Immature natural killer cell (primary cell): ENCODE data around the gene TLCD3B. TPM values are rescaled to one million over a fixed set of nuclear protein-coding genes. Genes with fewer than 3 reads are reported as not detected.
"Not testable (repeated sequence)": the region's sequence is repeated elsewhere in the genome, so short reads cannot be mapped to it uniquely, and the experiment has no call there.

Source experiments
- DNase-seq, 3 donors: peaks; one replicate each; pipeline ENCODE4 v3.0.0; 2022; ENCODE audit warnings: mixed read lengths in 1 of 3
- H3K27ac Mint-ChIP-seq, 6 donors: one replicate each; pipeline ENCODE4 v1.8.0; 2020; ENCODE audit warnings: mixed read lengths in 6 of 6, mild to moderate bottlenecking in 5 of 6, inconsistent platforms in 4 of 6, moderate library complexity in 3 of 6
- H3K27me3 Mint-ChIP-seq, 3 donors: one replicate each; pipeline ENCODE4 v1.8.0; 2020 to 2021; ENCODE audit warnings: low read depth in 3 of 3, mild to moderate bottlenecking in 3 of 3, mixed read lengths in 3 of 3, moderate library complexity in 3 of 3, inconsistent platforms in 1 of 3
- H3K36me3 Mint-ChIP-seq, 3 donors: one replicate each; pipeline ENCODE4 v1.8.0; 2020; ENCODE audit warnings: mixed read lengths in 3 of 3, inconsistent platforms in 2 of 3, mild to moderate bottlenecking in 2 of 3
- H3K4me1 Mint-ChIP-seq, 2 donors: one replicate each; pipeline ENCODE4 v1.8.0; 2020; ENCODE audit warnings: inconsistent platforms in 2 of 2, mild to moderate bottlenecking in 2 of 2, mixed read lengths in 2 of 2, moderate library complexity in 1 of 2
- H3K4me3 Mint-ChIP-seq, 5 donors: one replicate each; pipeline ENCODE4 v1.8.0; 2020; ENCODE audit warnings: mild to moderate bottlenecking in 5 of 5, mixed read lengths in 5 of 5, inconsistent platforms in 3 of 5, moderate library complexity in 3 of 5
- H3K9me3 Mint-ChIP-seq, 6 donors: one replicate each; pipeline ENCODE4 v1.8.0; 2020; ENCODE audit warnings: mild to moderate bottlenecking in 6 of 6, mixed read lengths in 6 of 6, inconsistent platforms in 4 of 6, moderate library complexity in 3 of 6
- polyA plus RNA-seq, 3 donors: library from polyadenylated mRNA; unstranded; fragments of 300-500 nt; fragmentation: Illumina TruSeq; gene quantifications; one replicate each; pipeline ENCODE4 v1.2.3, GENCODE V29; 2021

Gene TLCD3B
- polyA plus RNA-seq, 3 donors from 2014 or later, result not detected

GRCh38 chr16:30027588-30028437 lies 3.3 kb downstream of the TLCD3B start:
- Mint-ChIP-seq H3K27me3 (peaks cover 10 to 18% (median 12%) of the 10 kb centered on the region in 3 donors), H3K36me3 (no peaks in the 10 kb centered on the region), H3K4me1 (peaks cover 4 to 5% of the 10 kb centered on the region in 2 donors), H3K9me3 (peaks cover 0 to 4% (median 0%) of the 10 kb centered on the region in 6 donors), H3K4me3 (peak overlapping the region in 1 of 5 donors; percentile 10), H3K27ac (no peak overlapping the region)
- no peak for DNase-seq

GRCh38 chr16:30026449-30026848 lies 4.6 kb downstream of the TLCD3B start:
- peak overlapping the region in 1 of 6 donors; percentile 62 for H3K27ac Mint-ChIP-seq
- H3K4me3 Mint-ChIP-seq, result no peak overlapping the region
- peaks cover 7 to 15% (median 8%) of the 10 kb centered on the region in 3 donors for H3K27me3 Mint-ChIP-seq
- DNase-seq, result no peak
- H3K9me3 Mint-ChIP-seq, result peaks cover 0 to 2% (median 0%) of the 10 kb centered on the region in 6 donors
- H3K4me1 Mint-ChIP-seq, result peaks cover 2 to 3% of the 10 kb centered on the region in 2 donors
- no peaks in the 10 kb centered on the region for H3K36me3 Mint-ChIP-seq

GRCh38 chr16:30025574-30025973 lies 5.5 kb downstream of the TLCD3B start:
- Mint-ChIP-seq H3K27me3 (peaks cover 6 to 17% (median 7%) of the 10 kb centered on the region in 3 donors), H3K9me3 (peaks cover 0 to 2% (median 0%) of the 10 kb centered on the region in 6 donors), H3K27ac (no peak overlapping the region), H3K36me3 (no peaks in the 10 kb centered on the region), H3K4me3 (no peak overlapping the region), H3K4me1 (peaks cover 9 to 10% of the 10 kb centered on the region in 2 donors)
- no peak for DNase-seq

- no peak overlapping the region for H3K27ac Mint-ChIP-seq
- H3K9me3 Mint-ChIP-seq, result peaks cover 0 to 2% (median 0%) of the 10 kb centered on the region in 6 donors
- H3K27me3 Mint-ChIP-seq, result peaks cover 6 to 16% (median 7%) of the 10 kb centered on the region in 3 donors
- no peak overlapping the region for H3K4me3 Mint-ChIP-seq
- no peaks in the 10 kb centered on the region for H3K36me3 Mint-ChIP-seq
- peaks cover 9 to 10% of the 10 kb centered on the region in 2 donors for H3K4me1 Mint-ChIP-seq
- DNase-seq, result no peak
Measured at GRCh38 chr16:30025156-30025555, 5.9 kb downstream of the TLCD3B start.

GRCh38 chr16:30024451-30024850 lies 6.6 kb downstream of the TLCD3B start:
- Mint-ChIP-seq H3K9me3 (peaks cover 0 to 2% (median 0%) of the 10 kb centered on the region in 6 donors), H3K27ac (no peak overlapping the region), H3K4me3 (no peak overlapping the region), H3K36me3 (no peaks in the 10 kb centered on the region), H3K4me1 (peaks cover 8 to 9% of the 10 kb centered on the region in 2 donors), H3K27me3 (peaks cover 2 to 13% (median 7%) of the 10 kb centered on the region in 3 donors)
- DNase-seq, result no peak

- peaks cover 2 to 17% (median 5%) of the 10 kb centered on the region in 3 donors for H3K27me3 Mint-ChIP-seq
Measured at GRCh38 chr16:30023586-30023985, 7.5 kb downstream of the TLCD3B start.

GRCh38 chr16:30022887-30023286 lies 8.2 kb downstream of the TLCD3B start, which contains the start of gene C16orf92:
Gene C16orf92, plus strand, starts transcription at chr16:30023198. Its CDS starts 143 bp downstream, at chr16:30023341.
- H3K4me3 Mint-ChIP-seq, result no peak within 1 kb of the TSS
- H3K27ac Mint-ChIP-seq, result no peak within 1 kb of the TSS
- peaks cover 8 to 9% of the 10 kb centered on the region in 2 donors for H3K4me1 Mint-ChIP-seq
- no peak for DNase-seq
- H3K9me3 Mint-ChIP-seq, result peaks cover 0 to 2% (median 0%) of the 10 kb centered on the region in 6 donors
- no peaks in the 10 kb centered on the region for H3K36me3 Mint-ChIP-seq
- H3K27me3 Mint-ChIP-seq, result peaks cover 2 to 13% (median 5%) of the 10 kb centered on the region in 3 donors

More at GRCh38 chr16:30023586-30023985, 7.5 kb downstream of the TLCD3B start:
- Mint-ChIP-seq H3K9me3 (peaks cover 0 to 2% (median 0%) of the 10 kb centered on the region in 6 donors), H3K36me3 (no peaks in the 10 kb centered on the region), H3K4me3 (no peak overlapping the region), H3K27ac (no peak overlapping the region), H3K4me1 (peaks cover 8 to 9% of the 10 kb centered on the region in 2 donors)
- DNase-seq, result no peak

- Mint-ChIP-seq H3K27me3 (peaks cover 0 to 11% (median 5%) of the 10 kb centered on the region in 3 donors), H3K9me3 (no peaks in the 10 kb centered on the region), H3K4me1 (peaks cover 8 to 9% of the 10 kb centered on the region in 2 donors), H3K36me3 (no peaks in the 10 kb centered on the region), H3K27ac (no peak overlapping the region), H3K4me3 (no peak overlapping the region)
- DNase-seq, result no peak
Measured at GRCh38 chr16:30018731-30019158, 12.3 kb downstream of the TLCD3B start.

GRCh38 chr16:30017937-30018336 lies 13.1 kb downstream of the TLCD3B start:
- not testable (repeated sequence) for H3K36me3 Mint-ChIP-seq, DNase-seq, H3K4me3 Mint-ChIP-seq, H3K27ac Mint-ChIP-seq, H3K9me3 Mint-ChIP-seq, H3K4me1 Mint-ChIP-seq
- peaks cover 0 to 11% (median 7%) of the 10 kb centered on the region in 3 donors for H3K27me3 Mint-ChIP-seq

GRCh38 chr16:30017277-30017656 lies 13.8 kb downstream of the TLCD3B start:
- Mint-ChIP-seq H3K36me3 (no peaks in the 10 kb centered on the region), H3K4me1 (peaks cover 8 to 9% of the 10 kb centered on the region in 2 donors), H3K27ac (no peak overlapping the region)

GRCh38 chr16:30016555-30017276 lies 14.4 kb downstream of the TLCD3B start:
- H3K27me3 Mint-ChIP-seq, result peaks cover 2 to 15% (median 14%) of the 10 kb centered on the region in 3 donors
- no peak overlapping the region for H3K4me3 Mint-ChIP-seq
- H3K4me1 Mint-ChIP-seq, result peaks cover 10 to 14% of the 10 kb centered on the region in 2 donors
- no peak for DNase-seq
- peaks cover 0 to 2% (median 0%) of the 10 kb centered on the region in 6 donors for H3K9me3 Mint-ChIP-seq
- no peaks in the 10 kb centered on the region for H3K36me3 Mint-ChIP-seq
- no peak overlapping the region for H3K27ac Mint-ChIP-seq

More at GRCh38 chr16:30017277-30017656, 13.8 kb downstream of the TLCD3B start:
- peaks cover 0 to 14% (median 9%) of the 10 kb centered on the region in 3 donors for H3K27me3 Mint-ChIP-seq
- H3K4me3 Mint-ChIP-seq, result no peak overlapping the region
- H3K9me3 Mint-ChIP-seq, result no peaks in the 10 kb centered on the region
- no peak for DNase-seq

GRCh38 chr16:30015450-30015849 lies 15.6 kb downstream of the TLCD3B start:
- H3K27ac Mint-ChIP-seq, H3K36me3 Mint-ChIP-seq, H3K4me1 Mint-ChIP-seq, DNase-seq, H3K4me3 Mint-ChIP-seq, H3K9me3 Mint-ChIP-seq: not testable (repeated sequence)
- H3K27me3 Mint-ChIP-seq, result peaks cover 4 to 16% (median 12%) of the 10 kb centered on the region in 3 donors

- not testable (repeated sequence) for H3K4me3 Mint-ChIP-seq, H3K27ac Mint-ChIP-seq, H3K36me3 Mint-ChIP-seq, H3K9me3 Mint-ChIP-seq, DNase-seq, H3K4me1 Mint-ChIP-seq
- H3K27me3 Mint-ChIP-seq, result peaks cover 8 to 20% (median 14%) of the 10 kb centered on the region in 3 donors
Measured at GRCh38 chr16:30012598-30012997, 18.5 kb downstream of the TLCD3B start.
